GM04503 (cell line): ENCODE measurements around the gene TUFM.
"Not testable (repeated sequence)": the region's sequence is repeated elsewhere in the genome, so short reads cannot be mapped to it uniquely, and the experiment has no call there.

Experiments
- DNase-seq: peaks from one replicate; pipeline ENCODE4 v3.0.0-alpha.2; 2012; ENCODE audit warnings: low read depth

Gene TUFM

DNA sequence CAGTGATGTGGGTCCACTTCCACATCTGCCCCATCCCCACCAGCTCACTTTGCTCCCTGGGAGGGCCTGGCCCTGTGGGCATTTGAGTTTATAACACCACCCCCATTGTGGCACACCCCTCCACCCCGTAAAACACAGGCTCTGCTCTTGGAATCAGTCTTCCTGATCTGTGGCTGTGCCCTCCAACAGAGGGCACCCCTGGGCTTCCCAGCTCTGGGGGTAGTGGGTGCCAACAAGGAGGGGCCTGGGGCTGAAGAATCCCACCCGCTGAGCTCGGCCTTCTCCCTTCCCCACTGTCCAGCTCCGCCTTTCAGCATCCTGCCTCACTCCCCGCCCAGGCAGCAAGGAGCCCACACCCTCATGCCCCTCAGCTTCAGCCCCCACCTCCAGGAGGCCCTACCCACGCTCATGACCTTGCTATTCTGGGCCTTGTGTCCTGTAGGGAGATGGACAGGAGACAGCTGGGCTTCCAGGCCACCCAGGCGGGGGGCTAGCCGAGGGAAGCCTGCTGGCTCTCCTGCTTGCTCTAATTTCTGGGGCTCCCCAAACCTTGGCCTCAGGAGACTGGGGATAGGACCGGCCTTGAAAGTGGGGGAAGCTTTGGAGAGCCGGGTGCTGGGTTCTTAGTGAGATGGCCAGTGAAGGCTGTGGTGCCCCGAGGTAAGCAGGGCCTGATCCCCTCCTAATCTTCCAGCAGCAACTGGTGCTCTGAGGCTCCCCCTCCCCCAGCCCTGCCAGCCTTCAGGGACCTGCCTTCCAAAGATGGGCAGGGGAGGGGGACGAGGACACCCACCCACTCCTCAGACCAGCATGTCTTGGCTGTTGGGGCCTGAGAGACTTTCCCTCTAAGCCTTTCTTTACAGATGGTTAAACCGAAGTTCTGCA, 29.2 kb upstream of the TUFM start:
- no peak for DNase-seq

DNA sequence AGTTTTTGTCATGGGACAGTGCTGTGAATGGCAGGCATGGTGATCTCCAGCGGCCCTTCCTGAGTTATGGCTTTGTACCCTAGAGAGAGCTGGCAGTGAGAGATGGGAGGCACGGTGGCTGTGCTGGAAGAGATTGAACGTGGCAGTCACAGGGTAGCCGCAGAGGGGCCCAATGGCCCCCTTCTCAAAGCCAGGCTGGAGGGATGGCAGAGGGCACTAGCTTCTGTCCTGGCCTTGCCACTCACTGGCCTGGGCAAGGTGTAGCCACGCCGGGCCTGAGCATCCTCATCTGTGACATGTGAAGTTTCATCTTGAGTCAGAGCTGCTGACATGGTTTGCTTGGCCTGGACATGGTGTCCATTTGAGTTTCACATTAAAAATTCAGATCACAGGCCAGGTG, 28.3 kb upstream of the TUFM start:
- no peak for DNase-seq

DNA sequence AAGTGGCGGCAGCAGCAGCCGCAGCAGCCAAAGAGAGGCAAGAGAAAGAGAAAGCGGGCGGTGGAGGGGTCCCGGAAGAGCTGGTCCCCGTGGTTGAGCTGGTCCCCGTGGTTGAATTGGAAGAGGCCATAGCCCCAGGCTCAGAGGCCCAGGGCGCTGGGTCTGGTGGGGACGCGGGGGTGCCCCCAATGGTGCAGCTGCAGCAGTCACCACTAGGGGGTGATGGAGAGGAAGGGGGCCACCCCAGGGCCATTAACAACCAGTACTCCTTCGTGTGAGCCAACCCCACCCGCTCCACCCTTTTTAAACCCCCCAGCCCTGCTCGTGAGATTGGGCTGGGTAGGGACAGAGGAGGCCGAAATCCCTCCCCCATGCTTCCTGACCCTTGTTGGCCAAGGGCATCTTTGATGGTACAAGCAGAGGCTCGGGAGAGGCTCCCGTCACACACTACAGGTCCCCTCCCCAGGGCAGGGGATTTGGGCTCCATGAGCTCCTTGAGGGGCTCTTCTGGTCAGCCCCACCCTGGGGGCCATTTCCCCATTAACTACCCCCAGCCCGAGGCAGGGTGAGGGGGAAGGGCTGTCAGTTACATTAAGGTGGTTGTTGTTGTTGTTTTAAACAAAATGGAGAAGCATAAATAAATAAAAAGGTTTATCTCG, 27.5 kb upstream of the TUFM start:
- no peak for DNase-seq

DNA sequence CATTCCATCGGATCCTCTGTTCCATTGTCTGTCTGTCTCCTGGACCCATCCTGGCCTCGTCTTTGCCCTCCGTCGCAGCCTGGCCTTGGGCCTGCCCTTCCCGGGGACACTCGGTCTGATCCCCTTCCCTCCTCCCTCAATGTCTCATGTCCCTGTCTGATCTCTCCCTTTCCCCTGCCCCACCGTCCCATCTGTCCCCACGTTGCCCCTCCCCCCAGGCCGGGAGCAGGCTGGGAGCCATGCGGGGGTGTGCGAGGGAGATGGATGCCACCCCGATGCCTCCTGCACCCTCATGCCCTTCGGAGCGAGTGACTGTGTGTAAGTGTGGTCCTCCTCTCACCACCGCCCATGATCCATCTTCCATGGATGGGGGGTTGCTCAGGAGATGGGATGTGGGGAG, 26.8 kb upstream of the TUFM start:
- DNase-seq = no peak

DNA sequence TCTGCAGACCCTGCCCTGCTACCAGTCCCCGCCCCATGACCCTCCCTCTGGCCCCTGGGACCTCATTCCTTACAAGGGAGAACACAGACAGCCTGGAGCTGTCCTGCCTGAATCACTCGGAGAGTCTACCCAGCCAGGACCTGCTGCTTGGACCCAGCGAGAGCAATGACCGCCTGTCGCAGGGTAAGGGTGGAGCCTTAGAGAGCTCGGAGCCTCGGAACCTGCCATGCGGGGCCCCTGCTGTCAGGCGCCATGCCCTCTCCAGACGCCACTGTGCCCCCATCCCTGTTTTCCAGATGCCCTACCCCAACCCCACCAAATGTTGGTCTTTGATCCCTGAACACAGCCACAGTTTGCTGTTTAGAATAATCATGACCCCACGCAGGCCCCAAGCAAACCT, 23.1 kb upstream of the TUFM start:
- DNase-seq = no peak

DNA sequence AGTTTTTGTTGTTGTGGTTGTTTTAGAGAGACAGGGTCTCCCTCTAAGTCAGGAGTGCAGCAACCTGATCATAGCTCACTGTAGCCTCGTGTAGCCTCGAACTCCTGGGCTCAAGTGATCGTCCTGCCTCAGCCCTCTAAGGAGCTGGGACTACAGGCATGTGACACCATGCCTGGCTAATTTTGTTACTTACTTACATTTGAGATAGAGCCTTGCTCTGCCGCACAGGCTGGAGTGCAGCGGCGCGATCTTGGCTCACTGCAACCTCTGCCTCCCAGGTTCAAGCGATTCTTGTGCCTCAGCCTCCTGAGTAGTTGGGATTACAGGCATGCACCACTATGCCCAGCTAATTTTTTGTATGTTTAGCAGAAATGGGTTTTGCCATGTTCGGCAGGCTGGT, 21.5 kb upstream of the TUFM start:
- DNase-seq = not testable (repeated sequence)

DNA sequence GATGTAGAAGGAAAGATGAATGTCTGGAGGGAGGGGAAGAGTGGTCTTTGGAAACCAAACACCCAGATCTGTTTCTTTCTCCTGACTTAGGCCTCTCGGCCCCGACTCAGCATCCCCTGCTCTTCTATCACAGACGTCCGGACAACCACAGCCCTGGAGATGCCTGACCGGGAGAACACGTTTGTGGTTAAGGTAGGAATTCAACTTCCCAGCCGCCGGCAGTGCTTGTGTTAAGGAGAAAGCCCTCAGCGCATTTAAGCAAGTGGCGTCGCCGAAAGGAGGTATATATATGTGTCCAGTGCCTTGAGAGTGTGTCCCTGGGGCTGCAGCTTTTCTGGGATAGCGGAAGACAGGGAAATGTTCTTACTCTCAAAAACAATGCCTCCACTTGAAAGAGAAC, 21.1 kb upstream of the TUFM start:
- no peak for DNase-seq

DNA sequence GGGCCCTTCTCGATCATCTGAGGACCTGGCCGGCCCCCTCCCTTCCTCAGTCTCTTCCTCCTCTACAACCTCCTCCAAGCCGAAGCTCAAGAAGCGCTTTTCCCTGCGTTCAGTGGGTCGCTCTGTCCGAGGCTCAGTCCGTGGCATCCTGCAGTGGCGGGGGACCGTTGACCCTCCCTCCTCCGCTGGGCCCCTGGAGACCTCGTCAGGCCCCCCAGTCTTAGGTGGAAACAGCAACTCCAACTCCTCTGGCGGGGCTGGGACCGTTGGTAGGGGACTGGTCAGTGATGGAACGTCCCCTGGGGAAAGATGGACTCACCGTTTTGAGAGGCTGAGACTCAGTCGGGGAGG, 20.3 kb upstream of the TUFM start:
- no peak for DNase-seq

DNA sequence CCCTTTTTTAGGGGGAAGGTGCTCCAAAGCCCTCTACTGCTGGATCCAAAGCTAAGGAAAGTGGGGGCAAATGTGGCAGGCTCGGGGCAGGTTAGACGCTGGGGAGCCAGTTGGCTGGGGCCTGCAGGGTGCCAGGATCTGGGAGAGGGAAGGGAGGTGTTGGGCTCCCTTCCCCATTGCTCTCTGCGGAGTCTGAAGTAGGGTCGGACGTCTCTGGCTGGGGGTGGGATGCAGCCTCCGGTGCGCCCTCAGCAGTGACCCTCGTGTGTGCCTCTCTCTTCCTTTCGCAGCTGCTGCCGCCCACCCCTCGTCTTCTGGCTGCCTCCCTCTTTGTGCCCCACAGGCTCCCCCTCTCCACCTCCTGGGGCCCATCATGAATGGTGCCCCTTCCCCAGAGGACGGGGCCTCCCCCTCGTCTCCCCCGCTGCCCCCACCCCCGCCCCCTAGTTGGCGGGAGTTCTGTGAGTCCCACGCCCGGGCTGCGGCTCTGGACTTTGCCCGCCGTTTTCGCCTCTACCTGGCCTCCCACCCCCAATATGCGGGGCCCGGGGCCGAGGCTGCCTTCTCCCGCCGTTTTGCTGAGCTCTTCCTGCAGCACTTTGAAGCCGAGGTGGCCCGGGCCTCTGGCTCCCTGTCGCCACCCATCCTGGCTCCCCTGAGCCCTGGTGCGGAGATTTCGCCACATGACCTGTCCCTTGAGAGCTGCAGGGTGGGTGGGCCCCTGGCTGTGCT, 19.7 kb upstream of the TUFM start:
- DNase-seq = no peak

DNA sequence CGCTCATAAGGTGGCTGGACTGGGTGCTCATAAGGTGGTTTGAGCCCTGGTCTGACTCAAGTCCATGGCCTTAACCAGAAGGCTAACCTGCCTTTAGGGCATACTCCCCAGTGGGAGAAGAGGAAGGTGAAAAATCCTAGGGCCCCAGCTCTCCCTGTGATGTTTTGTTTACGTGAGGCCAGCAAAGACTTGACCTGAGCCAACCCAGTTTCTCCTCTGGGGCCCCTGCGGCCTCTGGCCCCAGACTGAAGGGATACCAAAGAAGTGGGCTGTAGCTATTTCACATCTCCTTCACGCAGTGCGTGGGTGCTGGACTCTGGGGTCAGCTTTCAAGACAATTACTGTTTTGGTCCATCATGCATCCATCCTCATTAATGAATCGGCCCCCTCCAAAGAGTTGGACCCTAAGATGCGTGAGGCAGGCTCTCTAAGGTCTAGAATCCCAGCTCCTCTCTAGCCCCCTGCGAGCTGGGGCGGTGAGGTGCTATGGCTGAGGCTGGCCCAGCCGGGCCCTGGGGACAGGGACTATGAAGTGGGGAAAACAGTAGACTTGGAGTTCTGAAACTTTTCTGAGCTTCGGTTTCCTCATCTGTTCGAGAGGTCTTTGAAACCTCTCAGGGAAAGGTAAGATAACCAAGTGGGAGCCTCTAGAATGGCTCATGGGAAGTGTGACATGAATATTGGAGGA, 19.0 kb upstream of the TUFM start:
- no peak for DNase-seq

DNA sequence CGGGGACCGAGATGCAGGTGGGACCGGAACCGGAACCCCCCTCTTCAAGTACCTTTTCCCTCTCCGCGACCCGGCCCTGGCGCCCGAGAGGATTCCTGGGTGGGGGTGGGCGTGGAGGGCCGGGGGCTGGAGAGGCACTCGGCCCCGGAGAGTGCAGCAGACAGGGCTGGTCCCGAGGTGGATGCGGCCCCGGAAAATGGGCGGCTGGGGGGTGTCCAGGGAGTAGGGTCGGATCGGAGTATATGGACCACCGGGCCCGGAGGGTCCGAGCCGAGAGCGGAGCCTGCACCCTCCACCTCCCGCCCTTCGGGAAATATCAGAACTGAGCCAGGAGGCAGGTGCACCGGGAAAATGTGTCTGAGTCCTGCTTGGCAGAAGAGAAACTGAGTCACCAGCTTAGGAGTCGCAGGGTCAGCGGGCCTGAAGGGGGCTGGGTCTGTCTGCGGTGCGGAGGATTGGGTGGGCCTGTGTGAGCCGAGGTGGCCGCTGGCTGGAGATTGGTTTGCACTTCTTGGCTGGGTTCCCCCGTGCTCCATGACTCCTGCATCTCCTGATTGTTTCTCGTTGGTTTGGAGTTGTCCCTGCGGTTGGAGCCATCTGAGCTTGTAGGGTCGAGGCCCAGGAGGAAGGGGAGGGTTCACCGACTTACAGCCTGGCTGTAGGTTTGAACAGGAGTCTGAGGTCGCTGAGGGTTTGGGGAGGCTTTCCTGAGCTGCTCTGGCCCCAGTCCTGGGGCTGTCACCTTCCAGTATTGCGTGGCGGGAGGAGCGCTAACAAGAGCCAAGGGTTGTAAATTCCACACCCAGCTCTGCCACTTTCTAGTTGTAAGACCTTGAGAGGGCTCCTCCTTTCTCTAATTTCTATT, 18.0 kb upstream of the TUFM start:
- DNase-seq = no peak

DNA sequence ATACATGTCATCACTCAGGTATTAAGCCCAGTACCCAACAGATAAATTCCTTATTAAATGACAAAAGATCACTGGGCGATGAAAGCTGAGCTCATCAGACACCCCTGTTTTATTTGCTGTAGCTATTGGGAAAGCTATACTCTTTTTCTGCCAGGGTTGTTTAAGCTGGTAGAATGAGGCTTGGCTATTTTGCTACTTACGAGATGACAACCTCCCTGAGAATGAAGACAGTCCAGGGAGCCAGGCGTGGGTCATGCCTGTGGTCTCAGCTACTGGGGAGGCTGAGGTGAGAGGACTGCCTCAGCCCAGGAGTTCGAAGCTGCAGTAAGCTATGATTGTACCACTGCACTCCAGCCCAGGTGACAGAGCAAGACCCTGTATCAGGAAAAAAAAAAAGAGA, 13.2 kb upstream of the TUFM start:
- no peak for DNase-seq

DNA sequence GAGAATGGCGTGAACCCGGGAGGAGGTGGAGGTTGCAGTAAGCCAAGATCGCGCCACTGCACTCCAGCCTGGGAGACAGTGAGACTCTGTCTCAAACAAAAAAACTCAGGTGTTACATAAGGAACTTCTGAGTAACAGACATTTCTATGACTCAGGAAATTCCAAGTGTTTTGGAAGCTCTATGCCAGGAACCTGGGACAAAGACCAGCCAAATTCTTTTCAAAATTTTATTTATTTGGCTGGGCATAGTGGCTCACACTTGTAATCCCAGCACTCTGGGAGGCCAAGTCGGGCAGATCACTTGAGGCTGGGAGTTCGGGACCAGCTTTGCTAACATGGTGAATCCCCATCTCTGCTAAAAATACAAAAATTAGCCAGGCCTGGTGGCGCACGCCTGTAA, 12.3 kb upstream of the TUFM start:
- DNase-seq = no peak

DNA sequence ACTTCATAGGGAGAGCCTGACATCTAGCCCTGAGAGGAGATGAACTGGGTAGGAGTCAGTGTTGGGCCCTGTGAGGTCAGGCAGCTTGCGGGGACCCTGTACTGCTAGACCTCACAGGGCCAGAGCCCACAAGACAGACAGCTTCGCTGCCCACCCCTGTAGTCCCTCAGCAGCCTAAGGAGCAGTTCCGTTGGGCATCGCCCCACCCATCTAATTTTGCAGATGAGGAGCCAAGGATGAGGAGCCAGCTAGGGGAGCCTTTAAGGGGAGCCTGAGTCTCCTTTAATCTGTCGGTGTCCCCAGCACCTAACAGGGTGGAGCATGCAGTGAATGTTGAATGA, 755 bp upstream of the TUFM start:
- DNase-seq = no peak

DNA sequence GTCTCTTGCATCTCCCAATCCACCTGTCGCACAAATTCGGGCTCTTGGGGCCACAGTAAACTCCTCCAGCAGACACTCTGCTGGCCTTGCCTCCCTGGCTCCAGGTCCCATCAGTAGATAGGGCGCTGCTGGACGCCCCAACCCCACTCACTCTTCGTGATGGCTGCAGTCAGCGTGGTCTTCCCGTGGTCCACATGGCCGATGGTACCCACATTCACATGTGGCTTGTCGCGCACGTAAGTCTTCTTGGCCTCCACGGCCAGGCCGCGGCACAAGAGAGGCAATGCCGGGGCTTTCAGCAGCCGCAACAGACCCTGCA, 428 bp downstream of the TUFM start:
- DNase-seq = no peak

DNA sequence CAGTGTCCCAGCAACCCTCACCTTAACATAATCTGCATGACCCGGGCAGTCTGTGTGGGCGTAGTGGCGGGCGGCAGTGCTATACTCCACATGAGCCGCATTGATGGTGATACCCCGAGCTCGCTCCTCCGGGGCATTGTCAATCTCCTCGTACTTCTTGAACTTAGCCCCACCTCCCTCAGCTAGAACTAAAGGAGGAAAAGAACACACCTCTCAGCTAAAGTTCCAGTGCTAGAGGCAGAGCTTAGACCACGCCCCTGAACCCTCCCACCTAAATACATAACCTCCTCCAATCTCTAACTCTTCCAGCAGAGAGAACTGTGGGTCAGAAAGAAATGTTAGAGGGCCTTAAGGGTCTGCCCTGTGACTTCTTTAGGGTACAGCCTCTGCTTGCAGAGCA, 855 bp downstream of the TUFM start:
- no peak for DNase-seq

DNA sequence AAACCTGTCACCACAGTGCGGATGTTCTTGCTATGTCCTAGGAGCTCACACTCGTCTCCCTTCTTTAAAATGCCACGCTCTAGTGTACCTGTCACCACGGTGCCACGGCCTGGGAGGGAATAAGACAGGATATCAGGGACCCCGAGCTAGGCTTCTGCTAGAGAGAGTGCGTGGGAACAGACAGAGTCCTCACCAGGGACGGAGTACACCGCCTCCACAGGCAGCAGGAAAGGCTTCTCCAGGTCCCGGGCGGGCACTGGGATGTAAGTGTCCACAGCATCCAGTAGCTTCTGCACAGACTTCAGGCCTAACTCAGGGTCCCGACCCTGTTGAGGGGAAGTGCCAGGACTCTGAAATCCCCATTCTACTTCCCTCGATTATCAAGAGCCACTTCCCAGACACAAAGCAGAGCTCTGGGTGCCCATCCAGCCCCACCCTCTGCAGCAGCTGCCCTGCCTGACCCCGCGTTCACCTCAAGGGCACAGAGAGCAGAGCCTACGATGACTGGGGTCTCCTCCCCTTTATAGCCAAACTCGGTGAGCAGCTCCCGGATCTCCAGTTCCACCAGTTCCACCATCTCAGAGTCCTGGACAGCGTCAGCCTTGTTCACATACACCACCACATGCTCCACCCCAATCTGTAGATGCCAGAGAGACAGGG, 1.8 kb downstream of the TUFM start:
- no peak for DNase-seq

DNA sequence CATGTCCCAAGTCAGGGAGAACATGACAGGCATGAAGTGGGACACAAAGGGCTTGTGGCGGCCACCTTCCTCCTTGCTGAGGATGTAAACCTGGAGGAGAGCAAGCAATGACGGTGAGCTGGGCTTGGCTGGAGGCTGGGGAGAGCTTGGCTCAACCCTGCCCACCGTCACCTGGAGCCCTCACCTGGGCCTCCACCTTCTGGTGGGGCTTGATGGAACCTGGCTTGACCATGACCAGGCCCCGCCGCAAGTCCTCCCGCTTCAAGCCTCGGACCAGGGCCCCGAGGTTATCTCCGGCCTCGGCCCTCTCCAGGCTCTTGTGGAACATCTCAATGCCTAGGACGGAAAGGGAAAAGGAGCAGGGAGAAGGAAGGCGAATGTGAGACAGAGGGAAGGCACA, 2.4 kb downstream of the TUFM start:
- no peak for DNase-seq

DNA sequence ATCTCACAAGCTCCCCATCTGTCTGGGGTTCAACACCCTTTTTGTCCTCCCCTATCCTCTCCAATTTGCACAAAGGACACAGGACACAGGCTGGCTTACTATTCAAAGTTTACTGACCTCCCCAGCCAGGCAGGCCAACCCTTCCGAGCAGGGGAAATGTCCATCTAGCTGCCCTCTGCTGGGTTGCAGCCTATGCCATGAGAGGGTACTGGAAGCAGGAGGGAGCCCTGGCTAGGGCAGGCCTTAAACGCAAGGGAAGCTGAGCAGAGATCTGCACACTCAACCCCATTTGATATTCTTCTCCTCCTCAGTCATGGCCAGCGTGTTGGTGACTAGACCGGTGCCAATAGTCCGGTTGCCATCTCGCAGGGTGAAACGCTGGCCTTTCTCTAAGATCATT, 3.5 kb downstream of the TUFM start:
- no peak for DNase-seq

DNA sequence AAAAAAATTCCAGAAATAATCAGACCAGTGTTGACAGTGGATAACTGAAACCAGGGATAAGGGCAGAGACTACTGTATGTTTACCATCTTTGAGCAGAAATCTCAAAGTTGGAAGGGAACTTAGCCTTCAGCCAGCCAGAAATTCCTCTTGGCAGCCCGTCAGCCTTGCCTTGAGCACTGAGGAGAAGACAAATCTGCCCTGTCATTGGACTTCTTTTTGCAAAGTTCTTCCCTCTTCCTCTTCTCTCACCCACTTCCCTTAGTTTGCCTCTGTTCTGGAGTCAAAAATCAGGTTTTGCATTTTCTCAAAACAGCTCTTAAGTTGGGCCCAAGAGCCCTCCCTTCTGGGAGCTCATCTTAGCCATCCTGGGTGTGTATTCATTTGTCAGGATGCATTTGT, 6.2 kb downstream of the TUFM start:
- DNase-seq = no peak

DNA sequence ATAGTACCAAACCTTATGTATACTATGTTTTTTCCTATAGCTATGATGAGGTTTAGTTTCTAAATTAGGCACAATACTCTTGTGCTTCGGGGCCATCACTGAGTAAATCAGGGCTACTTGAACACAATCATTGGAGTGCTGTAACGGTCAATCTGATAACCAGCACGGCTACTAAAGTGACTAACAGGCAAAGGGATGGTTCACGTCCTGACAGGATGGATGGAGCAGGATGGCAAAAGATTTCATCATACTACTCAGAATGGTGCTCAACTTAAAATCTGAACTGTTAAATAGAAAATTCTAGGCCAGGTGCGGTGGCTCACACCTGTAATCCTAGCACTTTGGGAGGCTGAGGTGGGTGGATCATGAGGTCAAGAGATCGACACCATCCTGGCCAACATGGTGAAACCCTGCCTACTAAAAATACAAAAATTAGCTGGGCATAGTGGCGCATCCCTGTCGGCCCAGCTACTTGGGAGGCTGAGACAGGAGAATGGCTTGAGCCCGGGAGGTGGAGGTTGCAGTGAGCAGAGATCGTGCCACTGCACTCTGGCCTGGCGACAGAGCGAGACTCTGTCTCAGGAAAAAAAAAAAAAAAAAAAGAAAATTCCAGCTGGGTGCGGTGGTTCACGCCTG, 7.0 kb downstream of the TUFM start:
- DNase-seq = no peak
